GM12878 (cell line): Measurements from ENCODE around the gene ZNF282. TPM values are rescaled to one million over a fixed set of nuclear protein-coding genes. Genes with fewer than 3 reads are reported as not detected.

Source experiments
- ATAC-seq: fragments of 200-7000 bp; cut with Tn5 transposase; 3 replicates; pipeline ENCODE4 v1.9.1; 2020; ENCODE audit warnings: mild to moderate bottlenecking, moderate library complexity
- BruUV-seq: library from RNA; stranded (reverse); fragments of 400-500 nt; replicated peaks from 2 replicates; lab custom pipeline; 2021; lab: Mats Ljungman, UMichigan
- CTCF ChIA-PET: fragments of 300-600 bp; sonication (Branson Sonifier 250); formaldehyde crosslinking; extraction: SDS; loops from one replicate; lab custom pipeline; 2021; ENCODE audit warnings: inconsistent platforms; lab: Yijun Ruan, JAX
- POLR2A ChIA-PET: fragments of 350-600 bp; formaldehyde crosslinking; extraction: SDS; loops from one replicate; lab custom pipeline; 2021; ENCODE audit warnings: inconsistent platforms; lab: Charles Lee
- RAD21 ChIA-PET: fragments of 300-600 bp; sonication (Branson Sonifier 250); formaldehyde crosslinking; loops from one replicate; lab custom pipeline; 2023; ENCODE audit warnings: antibody characterized with exemption; ENCODE audit not compliant: unreplicated experiment; lab: Charles Lee
- SMC1A ChIA-PET: fragments of 300-600 bp; sonication (Branson Sonifier 250); formaldehyde crosslinking; loops from one replicate; lab custom pipeline; 2023; ENCODE audit not compliant: unreplicated experiment, uncharacterized antibody; lab: Charles Lee
- DNase-seq: peaks from one replicate; pipeline ENCODE4 v3.0.0-alpha.2; 2011; ENCODE audit warnings: low read depth, low spot score
- FAIRE-seq: peaks from 3 replicates; lab custom pipeline; 2011; peaks lifted over from hg19 to GRCh38; lab: Jason Lieb, UNC
- H2AFZ ChIP-seq: 2 replicates; pipeline ENCODE4 v1.6.0; 2011; ENCODE audit warnings: low read depth, low read length, control low read depth; ENCODE audit not compliant: control insufficient read depth
- H3K27ac ChIP-seq: 2 replicates; pipeline ENCODE4 v1.5.1; 2011; ENCODE audit warnings: control low read depth; ENCODE audit not compliant: control insufficient read depth, insufficient read depth
- H3K27me3 ChIP-seq, 2 experiments: replicated peaks in 1 of 2; 2 replicates each; pipeline versions ENCODE4 v1.6.0 to v1.6.1; 2011; ENCODE audit warnings: low read length in 1 of 2; ENCODE audit not compliant: control insufficient read depth in 2 of 2, insufficient read depth in 2 of 2
- H3K36me3 ChIP-seq, 2 experiments: 2 replicates each; pipeline ENCODE4 v1.5.1; 2011; ENCODE audit warnings: low read length in 1 of 2; ENCODE audit not compliant: control insufficient read depth in 2 of 2, insufficient read depth in 2 of 2
- H3K4me1 ChIP-seq: 2 replicates; pipeline ENCODE4 v1.6.1; 2011; ENCODE audit warnings: mild to moderate bottlenecking, low read length, moderate library complexity, mixed read lengths; ENCODE audit not compliant: control insufficient read depth, insufficient read depth
- H3K4me2 ChIP-seq: 2 replicates; pipeline ENCODE4 v1.6.0; 2011; ENCODE audit warnings: control low read depth; ENCODE audit not compliant: control insufficient read depth, insufficient read depth
- H3K4me3 ChIP-seq: fragments of 200-600 bp; sonication (generic); 2 replicates; pipeline ENCODE4 v1.5.1; 2016
- H3K79me2 ChIP-seq: 2 replicates; pipeline ENCODE4 v1.6.0; 2011; ENCODE audit warnings: low read length; ENCODE audit not compliant: control insufficient read depth, insufficient read depth
- H3K9ac ChIP-seq: 2 replicates; pipeline ENCODE4 v1.8.0; 2011; ENCODE audit warnings: low read length, control low read depth, mixed read lengths; ENCODE audit not compliant: control insufficient read depth, insufficient read depth
- H3K9me3 ChIP-seq: replicated peaks from 3 replicates; pipeline ENCODE4 v1.5.1; 2011; ENCODE audit warnings: mild to moderate bottlenecking, low read length; ENCODE audit not compliant: control insufficient read depth, insufficient read depth
- H4K20me1 ChIP-seq: 2 replicates; pipeline ENCODE4 v1.6.0; 2011; ENCODE audit not compliant: control insufficient read depth, insufficient read depth
- BHLHE40 ChIP-seq, 2 experiments: fragments of 450-650 bp in 1 of 2; IDR thresholded peaks; 2 replicates each; pipeline ENCODE4 v1.6.1; 2011 to 2017; ENCODE audit warnings: low read depth in 2 of 2, borderline replicate concordance in 1 of 2, improper control_type of control experiment in 1 of 2, low read length in 1 of 2, mild to moderate bottlenecking in 1 of 2
- IRF4 ChIP-seq: IDR thresholded peaks from 2 replicates; pipeline ENCODE4 v1.6.1; 2011; ENCODE audit warnings: low read depth, low read length
- KAT2A ChIP-seq: conservative IDR thresholded peaks from 2 replicates; pipeline ENCODE4 v1.6.1; 2011; ENCODE audit warnings: low read depth, low read length; ENCODE audit not compliant: control insufficient read depth
- MEF2A ChIP-seq: IDR thresholded peaks from 2 replicates; pipeline ENCODE4 v1.6.1; 2011; ENCODE audit warnings: low read depth, mild to moderate bottlenecking, low read length, moderate library complexity; ENCODE audit not compliant: insufficient read depth
- NFYB ChIP-seq: IDR thresholded peaks from 2 replicates; pipeline ENCODE4 v1.6.1; 2011; ENCODE audit warnings: low read depth, mild to moderate bottlenecking, low read length, improper control_type of control experiment, moderate library complexity; ENCODE audit not compliant: insufficient read depth
- NRF1 ChIP-seq: conservative IDR thresholded peaks from 2 replicates; pipeline ENCODE4 v1.6.1; 2011; ENCODE audit warnings: mild to moderate bottlenecking, low read depth, low read length, improper control_type of control experiment
- WGBS: methylation state at CpG from one replicate; pipeline ENCODE4 v1.1.6; 2016; ENCODE audit warnings: low lambda C conversion rate; ENCODE audit not compliant: insufficient replicate concordance, insufficient coverage; ENCODE audit errors: missing lambda C conversion rate; 5-methylcytosine and 5-hydroxymethylcytosine counted together
- in situ Hi-C: fragments of 300-500 bp; cut with MboI; formaldehyde crosslinking; loops from 9 replicates; pipeline ENCODE4 v1.14.3; 2018; ENCODE audit warnings: mixed read lengths
- intact Hi-C: fragments of 100-400 bp; cut with micrococcal nuclease; formaldehyde crosslinking; loops from one replicate; pipeline ENCODE4 v1.14.2; 2022; ENCODE audit not compliant: unreplicated experiment
- polyA plus RNA-seq, 11 experiments: library from polyadenylated mRNA; depleted of rRNA in 4 of 11; unstranded in 6 of 11; stranded (reverse) in 5 of 11; fragments of >200 nt; fragmentation: Nextera tagmentation in 4 of 11; fragmentation: Illumina TruSeq in 1 of 11; extraction: Ambion mirVana in 4 of 11; extraction: Trizol in 1 of 11; gene quantifications; 1 replicate in 1 of 11; 2 replicates in 10 of 11; pipeline versions ENCODE4 v1.2.1 to v1.2.3, GENCODE V29; 2011 to 2016; ENCODE audit warnings: inconsistent platforms in 2 of 11, missing spikeins in 2 of 11, low read depth in 1 of 11
- total RNA-seq, 4 experiments: library from RNA; depleted of rRNA in 3 of 4; stranded (reverse); fragments of >200 nt in 3 of 4; fragmentation: Illumina TruSeq in 1 of 4; extraction: Trizol in 1 of 4; gene quantifications; 2 replicates each; pipeline versions ENCODE4 v1.2.1 to v1.2.3, GENCODE V29; 2013 to 2021
- TF ChIP-seq, protein P1 (sequence below): fragments of 450-650 bp; IDR thresholded peaks from 2 replicates; pipeline ENCODE4 v1.6.1; 2017; ENCODE audit warnings: antibody characterized with exemption, mild to moderate bottlenecking, moderate library complexity
- TF ChIP-seq, protein P2 (sequence below): fragments of 450-650 bp; formaldehyde crosslinking; IDR thresholded peaks from 2 replicates; pipeline ENCODE4 v1.4.0; 2022; ENCODE audit warnings: mild to moderate bottlenecking, moderate library complexity
- TF ChIP-seq, protein P3 (sequence below): fragments of 450-650 bp; IDR thresholded peaks from 2 replicates; pipeline ENCODE4 v1.6.1; 2018; ENCODE audit warnings: mild to moderate bottlenecking, low read depth, moderate library complexity; ENCODE audit not compliant: partially characterized antibody
- TF ChIP-seq, protein P4 (sequence below): fragments of 150-350 bp; IDR thresholded peaks from 2 replicates; pipeline ENCODE4 v1.6.1; 2016; ENCODE audit warnings: low read depth, low read length

ZNF282 gene
- total and polyA plus RNA-seq, 10 of the 15 experiments (the other 5 are each of a cell fraction or from before 2014, with no cell fraction given) = 0.35 to 28.4 (median 8.1) TPM

DNA sequence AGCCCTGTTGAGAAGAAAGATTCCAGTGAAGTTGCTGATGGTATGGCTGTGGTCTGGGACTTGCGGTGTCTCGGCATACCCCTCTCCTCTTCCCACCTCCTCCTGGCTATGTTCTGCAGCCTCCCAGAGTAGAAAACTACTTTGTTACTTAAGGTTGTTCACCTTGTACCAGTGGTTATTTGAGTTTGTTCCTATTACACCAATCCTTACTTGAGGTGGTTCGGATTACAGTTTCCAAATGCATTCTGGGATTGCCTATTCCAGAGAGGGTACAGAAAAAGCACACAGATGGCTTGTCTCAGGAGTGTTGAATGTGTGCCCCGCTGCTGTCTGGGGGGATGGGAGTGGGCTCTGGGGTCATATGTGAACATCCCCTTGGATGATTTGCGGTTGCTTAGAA lies 59.8 kb downstream of the ZNF282 start:
- Histone ChIP-seq H2AFZ (no peak overlapping the region), H3K27ac (no peak overlapping the region), H3K79me2 (no peaks in the 10 kb centered on the region), H3K9me3 (no peaks in the 10 kb centered on the region), H3K36me3 (peaks cover 12 to 16% of the 10 kb centered on the region in 2 experiments), H4K20me1 (no peaks in the 10 kb centered on the region), H3K4me2 (no peak overlapping the region), H3K27me3 (no peaks in the 10 kb centered on the region), H3K4me1 (no peaks in the 10 kb centered on the region), H3K4me3 (no peak overlapping the region), H3K9ac (no peak overlapping the region)
- DNase-seq (no peak), ATAC-seq (no peak), FAIRE-seq (no peak)
- ChIA-PET POLR2A (no interaction called here), SMC1A (no interaction called here), CTCF (no interaction called here), RAD21 (no interaction called here)
- TF ChIP-seq, protein P1, sequence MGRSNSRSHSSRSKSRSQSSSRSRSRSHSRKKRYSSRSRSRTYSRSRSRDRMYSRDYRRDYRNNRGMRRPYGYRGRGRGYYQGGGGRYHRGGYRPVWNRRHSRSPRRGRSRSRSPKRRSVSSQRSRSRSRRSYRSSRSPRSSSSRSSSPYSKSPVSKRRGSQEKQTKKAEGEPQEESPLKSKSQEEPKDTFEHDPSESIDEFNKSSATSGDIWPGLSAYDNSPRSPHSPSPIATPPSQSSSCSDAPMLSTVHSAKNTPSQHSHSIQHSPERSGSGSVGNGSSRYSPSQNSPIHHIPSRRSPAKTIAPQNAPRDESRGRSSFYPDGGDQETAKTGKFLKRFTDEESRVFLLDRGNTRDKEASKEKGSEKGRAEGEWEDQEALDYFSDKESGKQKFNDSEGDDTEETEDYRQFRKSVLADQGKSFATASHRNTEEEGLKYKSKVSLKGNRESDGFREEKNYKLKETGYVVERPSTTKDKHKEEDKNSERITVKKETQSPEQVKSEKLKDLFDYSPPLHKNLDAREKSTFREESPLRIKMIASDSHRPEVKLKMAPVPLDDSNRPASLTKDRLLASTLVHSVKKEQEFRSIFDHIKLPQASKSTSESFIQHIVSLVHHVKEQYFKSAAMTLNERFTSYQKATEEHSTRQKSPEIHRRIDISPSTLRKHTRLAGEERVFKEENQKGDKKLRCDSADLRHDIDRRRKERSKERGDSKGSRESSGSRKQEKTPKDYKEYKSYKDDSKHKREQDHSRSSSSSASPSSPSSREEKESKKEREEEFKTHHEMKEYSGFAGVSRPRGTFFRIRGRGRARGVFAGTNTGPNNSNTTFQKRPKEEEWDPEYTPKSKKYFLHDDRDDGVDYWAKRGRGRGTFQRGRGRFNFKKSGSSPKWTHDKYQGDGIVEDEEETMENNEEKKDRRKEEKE = no peak
- TF ChIP-seq NRF1 = no peak
- TF ChIP-seq KAT2A = no peak
- TF ChIP-seq, protein P2, sequence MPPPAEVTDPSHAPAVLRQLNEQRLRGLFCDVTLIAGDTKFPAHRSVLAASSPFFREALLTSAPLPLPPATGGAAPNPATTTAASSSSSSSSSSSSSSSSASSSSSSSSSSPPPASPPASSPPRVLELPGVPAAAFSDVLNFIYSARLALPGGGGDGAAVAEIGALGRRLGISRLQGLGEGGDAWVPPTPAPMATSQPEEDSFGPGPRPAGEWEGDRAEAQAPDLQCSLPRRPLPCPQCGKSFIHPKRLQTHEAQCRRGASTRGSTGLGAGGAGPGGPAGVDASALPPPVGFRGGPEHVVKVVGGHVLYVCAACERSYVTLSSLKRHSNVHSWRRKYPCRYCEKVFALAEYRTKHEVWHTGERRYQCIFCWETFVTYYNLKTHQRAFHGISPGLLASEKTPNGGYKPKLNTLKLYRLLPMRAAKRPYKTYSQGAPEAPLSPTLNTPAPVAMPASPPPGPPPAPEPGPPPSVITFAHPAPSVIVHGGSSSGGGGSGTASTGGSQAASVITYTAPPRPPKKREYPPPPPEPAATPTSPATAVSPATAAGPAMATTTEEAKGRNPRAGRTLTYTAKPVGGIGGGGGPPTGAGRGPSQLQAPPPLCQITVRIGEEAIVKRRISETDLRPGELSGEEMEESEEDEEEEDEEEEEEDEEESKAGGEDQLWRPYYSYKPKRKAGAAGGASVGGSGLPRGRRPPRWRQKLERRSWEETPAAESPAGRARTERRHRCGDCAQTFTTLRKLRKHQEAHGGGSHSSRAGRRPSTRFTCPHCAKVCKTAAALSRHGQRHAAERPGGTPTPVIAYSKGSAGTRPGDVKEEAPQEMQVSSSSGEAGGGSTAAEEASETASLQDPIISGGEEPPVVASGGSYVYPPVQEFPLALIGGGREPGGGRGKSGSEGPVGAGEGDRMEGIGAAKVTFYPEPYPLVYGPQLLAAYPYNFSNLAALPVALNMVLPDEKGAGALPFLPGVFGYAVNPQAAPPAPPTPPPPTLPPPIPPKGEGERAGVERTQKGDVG (CRISPR knock-in tag) = no peak
- no peak for TF ChIP-seq NFYB
- TF ChIP-seq BHLHE40 (IDR thresholded peaks at IDR 0.05; ENCODE audit: borderline replicate concordance in 1 of 2, low read depth in 2 of 2, low read length in 1 of 2) = no peak
- TF ChIP-seq, protein P3, sequence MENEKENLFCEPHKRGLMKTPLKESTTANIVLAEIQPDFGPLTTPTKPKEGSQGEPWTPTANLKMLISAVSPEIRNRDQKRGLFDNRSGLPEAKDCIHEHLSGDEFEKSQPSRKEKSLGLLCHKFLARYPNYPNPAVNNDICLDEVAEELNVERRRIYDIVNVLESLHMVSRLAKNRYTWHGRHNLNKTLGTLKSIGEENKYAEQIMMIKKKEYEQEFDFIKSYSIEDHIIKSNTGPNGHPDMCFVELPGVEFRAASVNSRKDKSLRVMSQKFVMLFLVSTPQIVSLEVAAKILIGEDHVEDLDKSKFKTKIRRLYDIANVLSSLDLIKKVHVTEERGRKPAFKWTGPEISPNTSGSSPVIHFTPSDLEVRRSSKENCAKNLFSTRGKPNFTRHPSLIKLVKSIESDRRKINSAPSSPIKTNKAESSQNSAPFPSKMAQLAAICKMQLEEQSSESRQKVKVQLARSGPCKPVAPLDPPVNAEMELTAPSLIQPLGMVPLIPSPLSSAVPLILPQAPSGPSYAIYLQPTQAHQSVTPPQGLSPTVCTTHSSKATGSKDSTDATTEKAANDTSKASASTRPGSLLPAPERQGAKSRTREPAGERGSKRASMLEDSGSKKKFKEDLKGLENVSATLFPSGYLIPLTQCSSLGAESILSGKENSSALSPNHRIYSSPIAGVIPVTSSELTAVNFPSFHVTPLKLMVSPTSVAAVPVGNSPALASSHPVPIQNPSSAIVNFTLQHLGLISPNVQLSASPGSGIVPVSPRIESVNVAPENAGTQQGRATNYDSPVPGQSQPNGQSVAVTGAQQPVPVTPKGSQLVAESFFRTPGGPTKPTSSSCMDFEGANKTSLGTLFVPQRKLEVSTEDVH = no peak
- TF ChIP-seq, protein P4, sequence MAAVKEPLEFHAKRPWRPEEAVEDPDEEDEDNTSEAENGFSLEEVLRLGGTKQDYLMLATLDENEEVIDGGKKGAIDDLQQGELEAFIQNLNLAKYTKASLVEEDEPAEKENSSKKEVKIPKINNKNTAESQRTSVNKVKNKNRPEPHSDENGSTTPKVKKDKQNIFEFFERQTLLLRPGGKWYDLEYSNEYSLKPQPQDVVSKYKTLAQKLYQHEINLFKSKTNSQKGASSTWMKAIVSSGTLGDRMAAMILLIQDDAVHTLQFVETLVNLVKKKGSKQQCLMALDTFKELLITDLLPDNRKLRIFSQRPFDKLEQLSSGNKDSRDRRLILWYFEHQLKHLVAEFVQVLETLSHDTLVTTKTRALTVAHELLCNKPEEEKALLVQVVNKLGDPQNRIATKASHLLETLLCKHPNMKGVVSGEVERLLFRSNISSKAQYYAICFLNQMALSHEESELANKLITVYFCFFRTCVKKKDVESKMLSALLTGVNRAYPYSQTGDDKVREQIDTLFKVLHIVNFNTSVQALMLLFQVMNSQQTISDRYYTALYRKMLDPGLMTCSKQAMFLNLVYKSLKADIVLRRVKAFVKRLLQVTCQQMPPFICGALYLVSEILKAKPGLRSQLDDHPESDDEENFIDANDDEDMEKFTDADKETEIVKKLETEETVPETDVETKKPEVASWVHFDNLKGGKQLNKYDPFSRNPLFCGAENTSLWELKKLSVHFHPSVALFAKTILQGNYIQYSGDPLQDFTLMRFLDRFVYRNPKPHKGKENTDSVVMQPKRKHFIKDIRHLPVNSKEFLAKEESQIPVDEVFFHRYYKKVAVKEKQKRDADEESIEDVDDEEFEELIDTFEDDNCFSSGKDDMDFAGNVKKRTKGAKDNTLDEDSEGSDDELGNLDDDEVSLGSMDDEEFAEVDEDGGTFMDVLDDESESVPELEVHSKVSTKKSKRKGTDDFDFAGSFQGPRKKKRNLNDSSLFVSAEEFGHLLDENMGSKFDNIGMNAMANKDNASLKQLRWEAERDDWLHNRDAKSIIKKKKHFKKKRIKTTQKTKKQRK = no peak
- no peak for TF ChIP-seq MEF2A
- no peak for TF ChIP-seq IRF4
- intact Hi-C loops = no loop called here
- WGBS = 96% methylated on average over 5 of the region's 5 CpGs
- no TSS peak for BruUV-seq
- in situ Hi-C loops = no loop called here
